H1 (cell line): Measurements from ENCODE around the gene LRRC74B. TPM values are rescaled to one million over a fixed set of nuclear protein-coding genes. Genes with fewer than 3 reads are reported as not detected.

ENCODE experiments used
- CTCF ChIA-PET: fragments of 300-600 bp; sonication (Branson Sonifier 250); formaldehyde crosslinking; loops from one replicate; lab custom pipeline; 2021; ENCODE audit not compliant: partially characterized antibody; lab: Charles Lee
- POLR2A ChIA-PET: fragments of 300-600 bp; sonication (Branson Sonifier 250); formaldehyde crosslinking; loops from one replicate; lab custom pipeline; 2021; ENCODE audit warnings: inconsistent platforms; ENCODE audit not compliant: partially characterized antibody; lab: Charles Lee
- DNase-seq, 2 experiments: peaks; one replicate each; pipeline versions ENCODE4 v3.0.0 to v3.0.0-alpha.2; 2010 to 2022; ENCODE audit warnings: low spot score in 2 of 2, low read depth in 1 of 2, mixed read lengths in 1 of 2
- FAIRE-seq: peaks from 2 replicates; lab custom pipeline; 2011; peaks lifted over from hg19 to GRCh38; lab: Jason Lieb, UNC
- H2AFZ ChIP-seq: 2 replicates; pipeline ENCODE4 v1.8.1; 2012; ENCODE audit warnings: low read length, inconsistent platforms
- H2AK5ac ChIP-seq: 2 replicates; pipeline ENCODE4 v1.6.1; 2013; ENCODE audit warnings: low read depth, low read length
- H2BK120ac ChIP-seq: replicated peaks from 2 replicates; pipeline ENCODE3; 2013; ENCODE audit warnings: low read depth, low read length, inconsistent platforms
- H2BK12ac ChIP-seq: 2 replicates; pipeline ENCODE4 v1.6.1; 2013; ENCODE audit warnings: low read depth, low read length
- H2BK15ac ChIP-seq: 2 replicates; pipeline ENCODE4 v1.6.1; 2013; ENCODE audit warnings: low read length
- H2BK20ac ChIP-seq: 2 replicates; pipeline ENCODE4 v1.6.1; 2013; ENCODE audit warnings: low read length
- H2BK5ac ChIP-seq: 2 replicates; pipeline ENCODE4 v1.6.1; 2013; ENCODE audit warnings: low read depth, low read length
- H3K14ac ChIP-seq: 2 replicates; pipeline ENCODE4 v1.6.1; 2013; ENCODE audit warnings: inconsistent platforms; ENCODE audit not compliant: insufficient read length
- H3K18ac ChIP-seq: 2 replicates; pipeline ENCODE4 v1.6.1; 2013; ENCODE audit warnings: low read length; ENCODE audit errors: extremely low read depth
- H3K23ac ChIP-seq: 2 replicates; pipeline ENCODE4 v1.6.1; 2013; ENCODE audit warnings: inconsistent platforms; ENCODE audit not compliant: insufficient read length
- H3K23me2 ChIP-seq: 2 replicates; pipeline ENCODE4 v1.6.1; 2013; ENCODE audit warnings: low read depth, low read length
- H3K27ac ChIP-seq: 2 replicates; pipeline ENCODE4 v1.6.1; 2011; ENCODE audit warnings: low read depth, low read length, inconsistent platforms
- H3K27me3 ChIP-seq, 4 experiments: replicated peaks in 1 of 4; 1 replicate in 1 of 4; 2 replicates in 3 of 4; pipeline versions ENCODE4 v1.6.1 to v1.8.1; 2011 to 2013; ENCODE audit warnings: low read length in 3 of 4, mild to moderate bottlenecking in 3 of 4, inconsistent platforms in 2 of 4, mixed read lengths in 2 of 4, moderate library complexity in 1 of 4; ENCODE audit not compliant: control insufficient read depth in 3 of 4, insufficient read depth in 3 of 4; ENCODE audit errors: extremely low read depth in 1 of 4
- H3K36me3 ChIP-seq, 4 experiments: 2 replicates each; pipeline versions ENCODE4 v1.6.1 to v1.8.1; 2011 to 2013; ENCODE audit warnings: mild to moderate bottlenecking in 4 of 4, low read length in 3 of 4, moderate library complexity in 2 of 4, control low read depth in 1 of 4, inconsistent platforms in 1 of 4; ENCODE audit not compliant: insufficient read depth in 4 of 4, control insufficient read depth in 2 of 4
- H3K4ac ChIP-seq: replicated peaks from 2 replicates; pipeline ENCODE3; 2013; ENCODE audit warnings: low read length, low read depth, mixed read lengths, inconsistent platforms; ENCODE audit not compliant: insufficient read length
- H3K4me1 ChIP-seq, 4 experiments: replicated peaks in 1 of 4; 1 replicate in 1 of 4; 2 replicates in 3 of 4; pipeline versions ENCODE4 v1.6.1 to v1.8.1; 2011 to 2013; ENCODE audit warnings: low read length in 3 of 4, inconsistent platforms in 2 of 4, mixed read lengths in 1 of 4; ENCODE audit not compliant: insufficient read depth in 4 of 4, control insufficient read depth in 3 of 4
- H3K4me2 ChIP-seq, 2 experiments: 2 replicates each; pipeline versions ENCODE4 v1.6.1 to v1.8.1; 2011 to 2013; ENCODE audit warnings: low read depth in 2 of 2, low read length in 2 of 2, control low read depth in 1 of 2, inconsistent platforms in 1 of 2, mild to moderate bottlenecking in 1 of 2; ENCODE audit not compliant: insufficient read depth in 1 of 2
- H3K4me3 ChIP-seq, 4 experiments: fragments of 200-600, 300-600 bp in 1 of 4; sonication (generic), shearing (Covaris generic), sonication (Bioruptor Twin) in 1 of 4; 2 replicates each; pipeline versions ENCODE4 v1.5.1 to v1.8.1; 2011 to 2016; ENCODE audit warnings: low read length in 4 of 4, low read depth in 3 of 4, control low read depth in 2 of 4, inconsistent platforms in 2 of 4, mild to moderate bottlenecking in 2 of 4, mixed read lengths in 1 of 4, moderate library complexity in 1 of 4; ENCODE audit not compliant: insufficient read depth in 2 of 4; ENCODE audit errors: extremely low read depth in 1 of 4
- H3K56ac ChIP-seq: replicated peaks from 2 replicates; pipeline ENCODE3; 2013; ENCODE audit warnings: low read depth, mild to moderate bottlenecking, mixed read lengths, low read length, inconsistent platforms; ENCODE audit not compliant: insufficient read length
- H3K79me1 ChIP-seq: 2 replicates; pipeline ENCODE4 v1.6.1; 2013; ENCODE audit warnings: low read depth, low read length, control low read depth
- H3K79me2 ChIP-seq, 2 experiments: 2 replicates each; pipeline versions ENCODE4 v1.6.1 to v1.8.1; 2012 to 2013; ENCODE audit warnings: low read length in 2 of 2, mild to moderate bottlenecking in 2 of 2, inconsistent platforms in 1 of 2; ENCODE audit not compliant: insufficient read depth in 2 of 2, control insufficient read depth in 1 of 2
- H3K9ac ChIP-seq, 4 experiments: replicated peaks in 1 of 4; 1 replicate in 1 of 4; 2 replicates in 3 of 4; pipeline versions ENCODE4 v1.6.1 to v1.8.1; 2011 to 2013; ENCODE audit warnings: low read depth in 3 of 4, low read length in 3 of 4, control low read depth in 2 of 4, mild to moderate bottlenecking in 2 of 4, moderate library complexity in 2 of 4, inconsistent platforms in 1 of 4; ENCODE audit errors: extremely low read depth in 1 of 4
- H3K9me3 ChIP-seq, 2 experiments: 2 replicates each; pipeline versions ENCODE4 v1.6.1 to v1.8.1; 2012 to 2013; ENCODE audit warnings: mild to moderate bottlenecking in 2 of 2, moderate library complexity in 2 of 2, control low read depth in 1 of 2, inconsistent platforms in 1 of 2, low read depth in 1 of 2, low read length in 1 of 2, mixed read lengths in 1 of 2; ENCODE audit not compliant: insufficient read depth in 2 of 2
- H4K20me1 ChIP-seq, 2 experiments: replicated peaks in 1 of 2; 2 replicates each; pipeline versions ENCODE3 to v1.8.1; 2011 to 2013; ENCODE audit warnings: inconsistent platforms in 2 of 2, low read length in 2 of 2, mild to moderate bottlenecking in 1 of 2; ENCODE audit not compliant: insufficient read depth in 2 of 2, control insufficient read depth in 1 of 2
- H4K5ac ChIP-seq: 2 replicates; pipeline ENCODE4 v1.6.1; 2013; ENCODE audit warnings: low read length, low read depth, mixed read lengths, inconsistent platforms; ENCODE audit not compliant: insufficient read length
- H4K8ac ChIP-seq: 2 replicates; pipeline ENCODE4 v1.8.0; 2013; ENCODE audit warnings: mild to moderate bottlenecking, moderate library complexity, low read length, inconsistent platforms; ENCODE audit not compliant: insufficient read depth; ENCODE audit errors: extremely low read depth
- H4K91ac ChIP-seq: replicated peaks from 2 replicates; pipeline ENCODE3; 2013; ENCODE audit warnings: low read length, mixed read lengths, inconsistent platforms; ENCODE audit not compliant: insufficient read length
- ASH2L ChIP-seq: fragments of 200-600, 300-600 bp; sonication (generic); IDR thresholded peaks from one replicate; pipeline ENCODE4 v1.7.1; 2017; ENCODE audit warnings: low read length
- NANOG ChIP-seq: IDR thresholded peaks from 2 replicates; pipeline ENCODE4 v1.6.1; 2011; ENCODE audit warnings: low read length, low read depth, mild to moderate bottlenecking, inconsistent platforms; ENCODE audit not compliant: insufficient read depth, poor library complexity, severe bottlenecking
- RBBP5 ChIP-seq: IDR thresholded peaks from 2 replicates; pipeline ENCODE4 v1.7.1; 2012; ENCODE audit warnings: low read depth, mild to moderate bottlenecking, inconsistent platforms, low read length, moderate library complexity, borderline replicate concordance
- TBP ChIP-seq: IDR thresholded peaks from 2 replicates; pipeline ENCODE4 v1.6.1; 2011; ENCODE audit warnings: low read depth, low read length, improper control_type of control experiment
- WGBS, 2 experiments: shearing (Covaris generic) in 1 of 2; methylation state at CpG; one replicate each; pipeline versions ENCODE4 v1.1.6 to v1.1.7; 2013 to 2015; ENCODE audit warnings: low lambda C conversion rate in 2 of 2, mixed read lengths in 2 of 2, inconsistent platforms in 1 of 2, low coverage in 1 of 2, missing lambda C conversion rate in 1 of 2; ENCODE audit not compliant: insufficient replicate concordance in 2 of 2, insufficient coverage in 1 of 2, insufficient read length in 1 of 2; ENCODE audit errors: extremely low coverage in 1 of 2, missing lambda C conversion rate in 1 of 2; 5-methylcytosine and 5-hydroxymethylcytosine counted together
- polyA plus RNA-seq, 7 experiments: library from polyadenylated mRNA; depleted of rRNA in 3 of 7; stranded (reverse) in 5 of 7; unstranded in 2 of 7; fragments of >200 nt in 5 of 7; fragments of 200-250 nt in 2 of 7; gene quantifications; 1 replicate in 5 of 7; 2 replicates in 1 of 7; 4 replicates in 1 of 7; pipeline versions ENCODE4 v1.2.1 to v1.2.3, GENCODE V29; 2011 to 2013; ENCODE audit warnings: missing spikeins in 2 of 7, mixed read lengths in 2 of 7
- total RNA-seq: library from RNA; stranded (reverse); fragmentation: NEBNext Ultra II Directional; extraction: Animal tissue kit (Norgen Biotek cat#: 25700); gene quantifications from 2 replicates; pipeline ENCODE4 v1.2.1, GENCODE V29; 2021
- TF ChIP-seq, protein P1 (sequence below): IDR thresholded peaks from 2 replicates; pipeline ENCODE4 v1.6.1; 2011; ENCODE audit warnings: low read depth, mild to moderate bottlenecking, low read length; ENCODE audit not compliant: insufficient read depth

LRRC74B gene
- total and polyA plus RNA-seq, 2 of the 8 experiments (the other 6 are each of a cell fraction or from before 2014, with no cell fraction given): not detected

DNA sequence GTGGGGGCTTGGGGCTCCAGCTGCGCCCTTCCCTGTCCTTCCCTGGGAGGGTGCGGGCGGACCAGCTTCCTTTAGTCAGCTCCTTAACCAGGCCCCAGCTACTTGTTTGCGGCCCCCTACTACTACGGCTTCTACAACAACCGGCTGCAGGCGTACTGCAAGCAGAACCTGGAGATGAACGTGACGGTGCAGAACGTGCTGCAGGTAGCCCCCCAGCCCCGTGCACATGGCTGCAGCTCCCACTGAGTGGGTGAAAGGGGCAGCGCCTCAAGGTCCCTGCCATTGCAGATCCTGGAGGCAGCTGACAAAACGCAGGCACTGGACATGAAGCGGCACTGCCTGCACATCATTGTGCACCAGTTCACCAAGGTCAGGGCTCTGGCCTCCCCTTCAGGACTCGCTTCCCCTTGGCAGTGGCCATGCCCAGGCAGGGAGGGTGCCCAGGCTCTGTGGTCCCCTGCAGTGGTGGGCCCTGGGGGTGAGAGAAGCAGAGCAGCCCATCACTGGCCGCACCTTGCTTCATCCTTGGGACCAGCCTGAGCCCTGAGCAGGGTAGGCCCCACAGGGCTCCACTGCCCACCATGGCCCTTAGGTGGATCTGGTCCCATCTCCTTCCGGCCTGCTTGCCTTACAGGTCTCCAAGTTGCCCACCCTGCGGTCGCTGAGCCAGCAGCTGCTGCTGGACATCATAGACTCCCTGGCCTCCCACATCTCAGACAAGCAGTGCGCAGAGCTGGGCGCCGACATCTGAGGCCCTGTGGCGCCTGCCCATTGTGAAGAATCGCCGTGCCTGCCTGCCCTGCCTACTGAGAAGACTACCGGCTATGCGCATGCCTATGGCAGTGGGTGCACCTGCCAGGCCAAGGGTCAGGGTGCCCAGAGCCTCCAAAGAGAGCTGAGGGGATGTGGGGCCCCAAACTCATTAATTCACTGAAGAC, 48.9 kb upstream of the LRRC74B start:
- no peak overlapping the region for H4K5ac ChIP-seq
- H2AK5ac ChIP-seq: no peak overlapping the region
- peaks cover 6 to 10% of the 10 kb centered on the region in 2 experiments for H4K20me1 ChIP-seq
- H2BK12ac ChIP-seq: no peak overlapping the region
- no peak overlapping the region for H4K8ac ChIP-seq
- H3K9me3 ChIP-seq: no peaks in the 10 kb centered on the region
- H3K4me1 ChIP-seq: peaks cover 0 to 7% (median 5%) of the 10 kb centered on the region in 4 experiments; a peak in 5 of 7 replicates
- H2BK15ac ChIP-seq: no peak overlapping the region
- H3K14ac ChIP-seq: no peak overlapping the region
- no peak overlapping the region for H3K56ac ChIP-seq
- no peak overlapping the region for H2BK20ac ChIP-seq
- H2BK5ac ChIP-seq: no peak overlapping the region
- H2BK120ac ChIP-seq: no peak overlapping the region
- no peak overlapping the region for H3K18ac ChIP-seq
- H3K23me2 ChIP-seq: peaks cover 9% of the 10 kb centered on the region; the same call in 1 of the 2 replicates
- H3K79me2 ChIP-seq: no peaks in the 10 kb centered on the region; a peak in 1 of 4 replicates
- peaks cover 2 to 12% (median 7%) of the 10 kb centered on the region in 4 experiments; a peak in 5 of 8 replicates for H3K36me3 ChIP-seq
- no peak overlapping the region for H4K91ac ChIP-seq
- H3K4ac ChIP-seq: no peak overlapping the region
- TF ChIP-seq TBP: no peak
- TF ChIP-seq RBBP5: no peak
- no peak for TF ChIP-seq NANOG
- TF ChIP-seq, protein P1, sequence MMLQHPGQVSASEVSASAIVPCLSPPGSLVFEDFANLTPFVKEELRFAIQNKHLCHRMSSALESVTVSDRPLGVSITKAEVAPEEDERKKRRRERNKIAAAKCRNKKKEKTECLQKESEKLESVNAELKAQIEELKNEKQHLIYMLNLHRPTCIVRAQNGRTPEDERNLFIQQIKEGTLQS: no peak
- TF ChIP-seq ASH2L: no peak
- H3K27me3 ChIP-seq: no peaks in the 10 kb centered on the region
- H3K27ac ChIP-seq: no peak overlapping the region
- ChIA-PET CTCF (no interaction called here), POLR2A (interaction anchor here (0.9 to 5.5 kb wide), 4 partner anchors 9 to 71 kb away, joined by 3 to 45 read pairs (median 3); partner anchors contain the start of gene LZTR1)
- FAIRE-seq (no peak), DNase-seq (no peak)
- H3K4me3 ChIP-seq: no peak overlapping the region
- H3K9ac ChIP-seq: no peak overlapping the region
- WGBS, 2 experiments: 90% methylated on average over 27 of the region's 27 CpGs; no CpG with 5 or more reads in 1 of the 2 experiments
- H3K4me2 ChIP-seq: no peak overlapping the region
- H3K79me1 ChIP-seq: no peaks in the 10 kb centered on the region
- no peak overlapping the region for H2AFZ ChIP-seq
- no peak overlapping the region for H3K23ac ChIP-seq
